Colonic mucosa (tissue), 4 donors: ENCODE data around the gene ABCD3. TPM values are rescaled to one million over a fixed set of nuclear protein-coding genes. Genes with fewer than 3 reads are reported as not detected.

Experiments used
- DNase-seq: peaks from one replicate; pipeline ENCODE4 v3.0.0-alpha.2; 2020
- H3K27ac ChIP-seq: fragments of 200-600 bp; one replicate; pipeline ENCODE4 v1.8.0; 2021
- H3K27me3 ChIP-seq: fragments of 200-600 bp; one replicate; pipeline ENCODE4 v1.8.0; 2021
- H3K36me3 ChIP-seq: fragments of 200-600 bp; one replicate; pipeline ENCODE4 v1.8.0; 2021
- H3K4me1 ChIP-seq: fragments of 200-600 bp; one replicate; pipeline ENCODE4 v1.8.0; 2021; ENCODE audit warnings: mild to moderate bottlenecking
- H3K4me3 ChIP-seq: fragments of 200-600 bp; one replicate; pipeline ENCODE4 v1.8.0; 2021
- H3K9ac ChIP-seq, 2 donors: one replicate each; pipeline ENCODE4 v1.7.0; 2013; ENCODE audit warnings: control low read depth in 2 of 2, low read depth in 2 of 2, low read length in 2 of 2
- H3K9me3 ChIP-seq: fragments of 200-600 bp; one replicate; pipeline ENCODE4 v1.8.0; 2021
- CTCF ChIP-seq: fragments of 200-600 bp; IDR thresholded peaks from one replicate; pipeline ENCODE4 v1.8.0; 2022; ENCODE audit warnings: antibody characterized with exemption, mild to moderate bottlenecking
- intact Hi-C: fragments of 100-400 bp; cut with DNase I; formaldehyde crosslinking; loops from one replicate; pipeline ENCODE4 v1.14.1; 2022
- total RNA-seq, 2 donors: library from RNA; stranded (reverse); fragmentation: NEBNext Ultra II Directional in 1 of 2; extraction: Animal tissue kit (Norgen Biotek cat#: 25700) in 1 of 2; gene quantifications; one replicate each; pipeline ENCODE4 v1.2.1, GENCODE V29; 2021
- donor health status: healthy.
- donor health status: DM: no; HTN: no; CAD: no.
- donor health status: DM: no; HTN: no; CAD: no.

Gene ABCD3
- total RNA-seq, 2 donors from 2014 or later, result 99.2 to 100 TPM

- Histone ChIP-seq H3K9ac (no peak overlapping the region), H3K4me3 (no peak overlapping the region), H3K4me1 (no peaks in the 10 kb centered on the region), H3K27ac (no peak overlapping the region), H3K9me3 (no peaks in the 10 kb centered on the region), H3K27me3 (no peaks in the 10 kb centered on the region), H3K36me3 (no peaks in the 10 kb centered on the region)
- no peak for DNase-seq
- TF ChIP-seq CTCF, result no peak
- intact Hi-C loops, result no loop called here
Observed at GRCh38 chr1:94401206-94401605, 17.0 kb upstream of the ABCD3 start.

- H3K27ac ChIP-seq, result no peak overlapping the region
Observed at GRCh38 chr1:94406446-94406845, 11.7 kb upstream of the ABCD3 start.

DNA sequence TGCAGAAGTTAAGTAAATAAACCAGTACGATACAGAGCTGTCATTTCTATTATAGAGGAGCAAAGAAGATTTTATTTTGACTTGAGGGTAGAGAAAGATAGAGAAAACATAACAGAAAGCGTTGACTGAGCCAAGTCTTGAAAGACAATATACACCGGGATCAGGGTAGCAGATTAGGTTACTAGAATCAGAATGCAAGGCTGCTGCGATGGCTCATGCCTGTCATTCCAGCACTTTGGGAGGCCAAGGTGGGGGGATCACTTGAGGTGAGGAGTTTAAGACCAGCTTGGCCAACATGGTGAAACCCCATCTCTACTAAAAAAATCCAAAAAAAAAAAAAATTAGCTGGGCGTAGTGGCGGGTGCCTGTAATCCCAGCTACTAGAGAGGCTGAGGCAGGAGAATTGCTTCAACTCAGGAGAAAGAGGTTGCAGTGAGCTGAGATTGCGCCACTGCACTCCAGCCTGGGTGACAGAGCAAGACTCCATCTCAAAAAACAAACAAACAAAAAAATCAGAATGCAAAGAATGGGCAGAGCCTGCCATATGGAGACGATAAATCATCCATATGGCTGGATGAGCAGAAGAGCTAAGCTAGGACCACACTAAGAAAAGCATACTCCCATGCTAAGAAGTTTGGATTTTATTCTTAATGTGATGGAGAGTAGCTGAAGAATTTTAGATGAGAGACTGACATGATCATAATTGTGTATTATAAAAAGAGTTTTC, 9.9 kb upstream of the ABCD3 start:
- no peak overlapping the region for H3K4me3 ChIP-seq
- H3K36me3 ChIP-seq, result no peaks in the 10 kb centered on the region
- TF ChIP-seq CTCF, result no peak
- no peaks in the 10 kb centered on the region for H3K9me3 ChIP-seq
- intact Hi-C loops, result no loop called here
- no peak overlapping the region for H3K27ac ChIP-seq
- DNase-seq, result no peak
- no peaks in the 10 kb centered on the region for H3K4me1 ChIP-seq
- H3K9ac ChIP-seq, result no peak overlapping the region
- no peaks in the 10 kb centered on the region for H3K27me3 ChIP-seq

More at GRCh38 chr1:94406446-94406845, 11.7 kb upstream of the ABCD3 start:
- DNase-seq, result no peak
- no peaks in the 10 kb centered on the region for H3K36me3 ChIP-seq
- no peaks in the 10 kb centered on the region for H3K9me3 ChIP-seq
- intact Hi-C loops, result no loop called here
- H3K4me1 ChIP-seq, result no peaks in the 10 kb centered on the region
- no peak overlapping the region for H3K4me3 ChIP-seq
- H3K9ac ChIP-seq, result no peak overlapping the region
- H3K27me3 ChIP-seq, result no peaks in the 10 kb centered on the region
- TF ChIP-seq CTCF, result no peak

GRCh38 chr1:94411237-94411636, 7.0 kb upstream of the ABCD3 start:
- Histone ChIP-seq H3K4me1 (no peaks in the 10 kb centered on the region), H3K27ac (no peak overlapping the region), H3K27me3 (no peaks in the 10 kb centered on the region), H3K9ac (no peak overlapping the region), H3K9me3 (no peaks in the 10 kb centered on the region), H3K36me3 (no peaks in the 10 kb centered on the region), H3K4me3 (no peak overlapping the region)
- intact Hi-C loops, result no loop called here
- no peak for DNase-seq
- no peak for TF ChIP-seq CTCF

- no peak for TF ChIP-seq CTCF
- no peak overlapping the region for H3K9ac ChIP-seq
- no peaks in the 10 kb centered on the region for H3K4me1 ChIP-seq
- no peak for DNase-seq
- no peak overlapping the region for H3K27ac ChIP-seq
- H3K9me3 ChIP-seq, result no peaks in the 10 kb centered on the region
- no peak overlapping the region for H3K4me3 ChIP-seq
- intact Hi-C loops, result no loop called here
- H3K36me3 ChIP-seq, result no peaks in the 10 kb centered on the region
- H3K27me3 ChIP-seq, result no peaks in the 10 kb centered on the region
Observed at GRCh38 chr1:94413311-94413710, 4.9 kb upstream of the ABCD3 start.
